ENCODE measurements around the gene PTPA.
A peak's percentile ranks its signal among the peaks of the same experiment; 100 is the strongest.
"Not testable (repeated sequence)": the region's sequence is repeated elsewhere in the genome, so short reads cannot be mapped to it uniquely, and the experiment has no call there.

Gene PTPA

GRCh38 chr9:129174724-129175514, 63.7 kb downstream of the PTPA start:
- DNase-seq: peak in 42 of 51 donors; percentile 25 to 77 (median 56)

GRCh38 chr9:129175515-129175824, 64.3 kb downstream of the PTPA start:
- peak in 1 of 51 donors; percentile 52 for DNase-seq

- peak in 47 of 51 donors; percentile 13 to 86 (median 57) for DNase-seq
These were observed 64.8 kb downstream of the PTPA start for GRCh38 chr9:129175825-129176633.

GRCh38 chr9:129176701-129177442, 65.7 kb downstream of the PTPA start:
- DNase-seq: peak in 21 of 51 donors; percentile 10 to 63 (median 30)

GRCh38 chr9:129177443-129177790, 66.2 kb downstream of the PTPA start:
- DNase-seq: peak in 5 of 51 donors; percentile 54 to 61 (median 58)

GRCh38 chr9:129177791-129178567, 66.8 kb downstream of the PTPA start, which contains the start of gene IER5L:
Gene IER5L, minus strand, starts transcription at chr9:129178261. Its CDS starts 209 bp downstream, at chr9:129178052.
- peak; percentile 52 to 99 (median 92) for DNase-seq

DNA sequence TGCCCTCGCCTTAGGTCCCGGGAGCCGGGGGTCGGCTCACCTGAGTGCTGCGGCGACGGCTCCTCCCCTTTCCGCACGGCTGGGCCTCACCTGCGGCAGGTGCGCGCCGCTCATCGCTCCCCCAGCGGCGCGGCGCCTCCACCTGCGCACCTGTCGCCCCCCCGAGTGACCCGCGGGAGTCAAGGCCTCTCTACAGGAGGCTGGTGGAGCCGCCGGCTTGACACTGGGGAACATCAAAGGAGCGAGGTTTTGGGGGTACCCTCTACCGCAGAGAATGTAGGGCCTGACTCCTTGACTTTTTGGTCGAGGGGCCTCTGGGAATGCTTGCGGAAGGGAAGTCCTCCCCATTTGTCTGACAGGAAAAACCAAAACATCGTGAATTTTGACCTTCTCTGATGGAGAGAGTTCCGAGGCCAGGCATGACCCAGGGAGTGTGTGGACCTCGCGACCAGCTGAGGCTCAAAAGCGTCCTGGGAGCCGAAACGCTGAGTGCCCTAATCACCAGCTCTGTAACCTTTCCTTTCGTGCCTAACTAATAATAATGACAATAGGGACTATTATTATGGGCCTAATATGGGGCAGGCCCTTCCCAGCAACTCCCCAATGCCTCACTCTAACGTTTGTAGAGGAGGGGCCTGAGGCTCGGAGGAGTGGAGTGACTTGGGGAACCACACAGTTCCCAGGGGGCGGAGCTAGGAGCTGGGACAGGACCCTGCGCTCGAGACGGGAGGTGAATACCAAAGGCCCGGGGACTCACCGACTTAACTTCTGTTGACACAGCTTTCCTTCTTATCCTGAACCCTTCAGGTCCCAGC, 67.6 kb downstream of the PTPA start:
- DNase-seq: no peak

- DNase-seq: no peak
These were observed 70.0 kb downstream of the PTPA start for GRCh38 chr9:129181246-129181645.

GRCh38 chr9:129182122-129182521, 70.9 kb downstream of the PTPA start:
- no peak for DNase-seq

GRCh38 chr9:129182625-129183494, 71.6 kb downstream of the PTPA start:
- no peak for DNase-seq

DNA sequence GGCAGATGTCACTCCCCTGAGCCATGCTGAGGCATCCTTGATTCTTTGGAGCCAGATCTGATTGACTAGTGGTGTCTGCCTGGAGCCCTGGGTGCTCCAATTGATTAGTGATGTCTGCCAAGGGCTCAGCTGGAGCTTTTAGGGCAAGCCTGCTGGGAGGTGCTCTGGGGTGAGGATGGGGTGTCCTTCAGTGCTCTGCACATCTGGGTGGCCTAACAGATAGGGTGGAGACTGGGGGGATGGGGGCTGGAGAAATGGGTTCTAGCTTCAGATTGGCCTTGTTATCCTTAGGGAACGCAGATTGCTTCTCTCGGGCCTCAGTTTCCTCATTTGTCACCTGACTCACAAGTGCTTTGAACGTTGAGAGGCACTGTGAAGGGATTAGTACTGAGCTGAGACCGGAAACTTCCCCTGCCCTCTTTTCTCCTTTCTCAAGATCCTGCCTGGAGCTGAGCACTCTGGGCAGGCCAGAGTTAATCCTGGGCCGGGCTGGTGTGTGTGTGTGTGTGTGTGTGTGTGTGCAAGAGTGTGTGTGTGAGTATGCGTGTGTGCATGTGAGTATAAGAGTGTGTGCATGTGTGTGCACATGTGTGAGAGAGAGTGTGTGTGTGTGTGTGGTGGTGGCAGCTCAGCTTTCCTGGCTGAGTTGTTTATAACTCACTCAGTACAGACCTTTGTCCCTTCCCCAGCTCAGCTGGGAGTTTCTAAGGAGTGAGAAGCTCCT, 72.4 kb downstream of the PTPA start:
- DNase-seq: no peak

DNA sequence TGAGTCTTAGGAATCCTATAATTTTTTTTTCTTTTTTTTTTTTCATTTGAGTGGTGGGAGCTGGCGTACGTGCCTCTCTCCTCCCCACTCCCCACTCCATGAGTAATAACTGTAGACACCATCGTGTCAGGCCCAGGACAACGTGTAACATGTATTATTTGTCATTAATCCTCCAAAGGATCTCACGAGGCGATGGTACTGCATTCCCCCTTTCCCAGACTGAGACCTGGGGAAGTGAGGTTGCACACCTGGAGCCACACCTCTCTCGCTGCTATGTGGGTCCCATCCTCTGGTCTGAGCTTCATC, 73.0 kb downstream of the PTPA start:
- DNase-seq: no peak

DNA sequence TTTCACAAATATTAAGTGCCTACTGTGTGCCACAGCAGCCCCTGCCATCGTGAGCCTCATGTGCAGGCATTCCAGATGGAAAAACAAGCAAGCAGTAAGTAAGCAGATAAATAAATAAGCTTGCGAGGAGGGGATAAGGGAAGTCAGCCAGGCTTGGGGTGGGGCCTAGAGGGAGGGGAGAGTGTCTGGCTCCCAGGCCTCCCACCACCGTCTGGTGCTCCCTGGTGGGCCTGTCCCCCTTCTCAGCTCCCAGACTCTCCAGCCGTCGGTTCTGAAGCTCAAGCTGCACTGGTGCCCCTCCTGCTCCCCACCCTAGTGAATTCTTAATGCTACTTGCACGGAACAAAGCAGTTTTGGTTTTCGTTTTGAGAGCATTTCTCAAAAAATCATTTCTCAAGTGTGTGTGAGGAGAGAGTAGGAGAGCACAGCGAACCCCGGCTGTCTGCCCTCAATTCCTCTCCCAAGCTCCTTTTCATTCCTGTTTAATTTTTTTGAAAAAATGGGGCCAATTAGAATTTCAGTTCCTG, 73.4 kb downstream of the PTPA start:
- DNase-seq: no peak

GRCh38 chr9:129185402-129185801, 74.2 kb downstream of the PTPA start:
- DNase-seq: no peak

DNA sequence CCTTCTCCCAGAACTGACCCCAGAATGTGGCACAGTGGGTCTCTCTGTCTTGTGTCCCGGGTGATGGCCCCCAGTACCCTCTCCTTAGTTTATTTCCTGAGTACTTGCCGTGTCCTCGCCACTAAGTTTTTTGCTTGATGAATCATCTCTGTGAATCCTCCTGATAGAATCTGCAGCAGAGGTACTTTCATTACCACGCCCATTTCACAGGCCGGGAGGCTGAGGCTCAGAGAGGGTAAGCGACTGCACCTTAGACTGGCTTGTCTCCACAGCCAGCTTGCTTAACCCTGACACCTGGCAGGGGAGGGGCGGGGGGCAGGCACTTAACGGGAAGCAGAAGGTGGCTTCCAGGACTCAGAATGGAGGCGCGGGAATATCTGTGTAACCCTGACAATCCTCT, 74.8 kb downstream of the PTPA start:
- DNase-seq: no peak

- no peak for DNase-seq
These were observed 75.8 kb downstream of the PTPA start for GRCh38 chr9:129187042-129187441.

DNA sequence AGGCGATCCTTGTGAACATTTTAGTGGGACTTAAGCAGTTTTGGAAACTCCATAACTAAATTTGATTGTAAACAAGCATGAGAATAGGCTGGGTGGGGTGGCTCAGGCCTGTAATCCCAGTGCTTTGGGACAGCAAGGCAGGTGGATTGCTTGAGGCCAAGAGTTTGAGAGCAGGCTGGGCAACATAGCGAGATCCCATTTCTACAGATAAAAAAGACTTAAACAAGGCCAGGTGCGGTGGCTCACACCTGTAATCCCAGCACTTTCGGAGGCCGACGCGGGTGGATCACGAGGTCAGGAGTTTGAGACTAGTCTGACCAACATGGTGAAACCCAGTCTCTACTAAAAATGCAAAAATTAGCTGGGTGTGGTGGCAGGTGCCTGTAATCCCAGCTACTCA, 78.8 kb downstream of the PTPA start:
- DNase-seq: not testable (repeated sequence)

GRCh38 chr9:129191234-129191633, 80.0 kb downstream of the PTPA start:
- no peak for DNase-seq

- no peak for DNase-seq
These were observed 82.4 kb downstream of the PTPA start for GRCh38 chr9:129193655-129194054.
